GM12878 (cell line): Measurements from ENCODE around the gene USP17L30. TPM values are rescaled to one million over a fixed set of nuclear protein-coding genes. Genes with fewer than 3 reads are reported as not detected.
"Not testable (repeated sequence)": the region's sequence is repeated elsewhere in the genome, so short reads cannot be mapped to it uniquely, and the experiment has no call there.

Experiments
- ATAC-seq: fragments of 200-7000 bp; cut with Tn5 transposase; 3 replicates; pipeline ENCODE4 v1.9.1; 2020; ENCODE audit warnings: mild to moderate bottlenecking, moderate library complexity
- BruUV-seq: library from RNA; stranded (reverse); fragments of 400-500 nt; replicated peaks from 2 replicates; lab custom pipeline; 2021; lab: Mats Ljungman, UMichigan
- CTCF ChIA-PET: fragments of 300-600 bp; sonication (Branson Sonifier 250); formaldehyde crosslinking; extraction: SDS; loops from one replicate; lab custom pipeline; 2021; ENCODE audit warnings: inconsistent platforms; lab: Yijun Ruan, JAX
- POLR2A ChIA-PET: fragments of 350-600 bp; formaldehyde crosslinking; extraction: SDS; loops from one replicate; lab custom pipeline; 2021; ENCODE audit warnings: inconsistent platforms; lab: Charles Lee
- RAD21 ChIA-PET: fragments of 300-600 bp; sonication (Branson Sonifier 250); formaldehyde crosslinking; loops from one replicate; lab custom pipeline; 2023; ENCODE audit warnings: antibody characterized with exemption; ENCODE audit not compliant: unreplicated experiment; lab: Charles Lee
- SMC1A ChIA-PET: fragments of 300-600 bp; sonication (Branson Sonifier 250); formaldehyde crosslinking; loops from one replicate; lab custom pipeline; 2023; ENCODE audit not compliant: unreplicated experiment, uncharacterized antibody; lab: Charles Lee
- DNase-seq: peaks from one replicate; pipeline ENCODE4 v3.0.0-alpha.2; 2011; ENCODE audit warnings: low read depth, low spot score
- FAIRE-seq: peaks from 3 replicates; lab custom pipeline; 2011; peaks lifted over from hg19 to GRCh38; lab: Jason Lieb, UNC
- H2AFZ ChIP-seq: 2 replicates; pipeline ENCODE4 v1.6.0; 2011; ENCODE audit warnings: low read depth, low read length, control low read depth; ENCODE audit not compliant: control insufficient read depth
- H3K27ac ChIP-seq: 2 replicates; pipeline ENCODE4 v1.5.1; 2011; ENCODE audit warnings: control low read depth; ENCODE audit not compliant: control insufficient read depth, insufficient read depth
- H3K27me3 ChIP-seq, 2 experiments: replicated peaks in 1 of 2; 2 replicates each; pipeline versions ENCODE4 v1.6.0 to v1.6.1; 2011; ENCODE audit warnings: low read length in 1 of 2; ENCODE audit not compliant: control insufficient read depth in 2 of 2, insufficient read depth in 2 of 2
- H3K36me3 ChIP-seq, 2 experiments: 2 replicates each; pipeline ENCODE4 v1.5.1; 2011; ENCODE audit warnings: low read length in 1 of 2; ENCODE audit not compliant: control insufficient read depth in 2 of 2, insufficient read depth in 2 of 2
- H3K4me1 ChIP-seq: 2 replicates; pipeline ENCODE4 v1.6.1; 2011; ENCODE audit warnings: mild to moderate bottlenecking, low read length, moderate library complexity, mixed read lengths; ENCODE audit not compliant: control insufficient read depth, insufficient read depth
- H3K4me2 ChIP-seq: 2 replicates; pipeline ENCODE4 v1.6.0; 2011; ENCODE audit warnings: control low read depth; ENCODE audit not compliant: control insufficient read depth, insufficient read depth
- H3K4me3 ChIP-seq: fragments of 200-600 bp; sonication (generic); 2 replicates; pipeline ENCODE4 v1.5.1; 2016
- H3K79me2 ChIP-seq: 2 replicates; pipeline ENCODE4 v1.6.0; 2011; ENCODE audit warnings: low read length; ENCODE audit not compliant: control insufficient read depth, insufficient read depth
- H3K9ac ChIP-seq: 2 replicates; pipeline ENCODE4 v1.8.0; 2011; ENCODE audit warnings: low read length, control low read depth, mixed read lengths; ENCODE audit not compliant: control insufficient read depth, insufficient read depth
- H3K9me3 ChIP-seq: replicated peaks from 3 replicates; pipeline ENCODE4 v1.5.1; 2011; ENCODE audit warnings: mild to moderate bottlenecking, low read length; ENCODE audit not compliant: control insufficient read depth, insufficient read depth
- H4K20me1 ChIP-seq: 2 replicates; pipeline ENCODE4 v1.6.0; 2011; ENCODE audit not compliant: control insufficient read depth, insufficient read depth
- DPF2 ChIP-seq: fragments of 450-650 bp; IDR thresholded peaks from 2 replicates; pipeline ENCODE4 v1.6.1; 2017; ENCODE audit warnings: mild to moderate bottlenecking
- HSF1 ChIP-seq: fragments of 150-350 bp; IDR thresholded peaks from 2 replicates; pipeline ENCODE4 v1.6.1; 2014; ENCODE audit warnings: mild to moderate bottlenecking, low read depth, low read length
- KDM1A ChIP-seq: fragments of 200-600 bp; sonication (generic); IDR thresholded peaks from 2 replicates; pipeline ENCODE4 v1.6.1; 2016; ENCODE audit warnings: borderline replicate concordance
- WGBS: methylation state at CpG from one replicate; pipeline ENCODE4 v1.1.6; 2016; ENCODE audit warnings: low lambda C conversion rate; ENCODE audit not compliant: insufficient replicate concordance, insufficient coverage; ENCODE audit errors: missing lambda C conversion rate; 5-methylcytosine and 5-hydroxymethylcytosine counted together
- in situ Hi-C: fragments of 300-500 bp; cut with MboI; formaldehyde crosslinking; loops from 9 replicates; pipeline ENCODE4 v1.14.3; 2018; ENCODE audit warnings: mixed read lengths
- intact Hi-C: fragments of 100-400 bp; cut with micrococcal nuclease; formaldehyde crosslinking; loops from one replicate; pipeline ENCODE4 v1.14.2; 2022; ENCODE audit not compliant: unreplicated experiment
- polyA plus RNA-seq, 11 experiments: library from polyadenylated mRNA; depleted of rRNA in 4 of 11; unstranded in 6 of 11; stranded (reverse) in 5 of 11; fragments of >200 nt; fragmentation: Nextera tagmentation in 4 of 11; fragmentation: Illumina TruSeq in 1 of 11; extraction: Ambion mirVana in 4 of 11; extraction: Trizol in 1 of 11; gene quantifications; 1 replicate in 1 of 11; 2 replicates in 10 of 11; pipeline versions ENCODE4 v1.2.1 to v1.2.3, GENCODE V29; 2011 to 2016; ENCODE audit warnings: inconsistent platforms in 2 of 11, missing spikeins in 2 of 11, low read depth in 1 of 11
- total RNA-seq, 4 experiments: library from RNA; depleted of rRNA in 3 of 4; stranded (reverse); fragments of >200 nt in 3 of 4; fragmentation: Illumina TruSeq in 1 of 4; extraction: Trizol in 1 of 4; gene quantifications; 2 replicates each; pipeline versions ENCODE4 v1.2.1 to v1.2.3, GENCODE V29; 2013 to 2021
- TF ChIP-seq, protein P1 (sequence below): IDR thresholded peaks from 2 replicates; pipeline ENCODE4 v1.6.1; 2012; ENCODE audit warnings: mild to moderate bottlenecking, low read depth, low read length

USP17L30 gene
- total and polyA plus RNA-seq, 10 of the 15 experiments (the other 5 are each of a cell fraction or from before 2014, with no cell fraction given), result not detected

- TF ChIP-seq, protein P1, sequence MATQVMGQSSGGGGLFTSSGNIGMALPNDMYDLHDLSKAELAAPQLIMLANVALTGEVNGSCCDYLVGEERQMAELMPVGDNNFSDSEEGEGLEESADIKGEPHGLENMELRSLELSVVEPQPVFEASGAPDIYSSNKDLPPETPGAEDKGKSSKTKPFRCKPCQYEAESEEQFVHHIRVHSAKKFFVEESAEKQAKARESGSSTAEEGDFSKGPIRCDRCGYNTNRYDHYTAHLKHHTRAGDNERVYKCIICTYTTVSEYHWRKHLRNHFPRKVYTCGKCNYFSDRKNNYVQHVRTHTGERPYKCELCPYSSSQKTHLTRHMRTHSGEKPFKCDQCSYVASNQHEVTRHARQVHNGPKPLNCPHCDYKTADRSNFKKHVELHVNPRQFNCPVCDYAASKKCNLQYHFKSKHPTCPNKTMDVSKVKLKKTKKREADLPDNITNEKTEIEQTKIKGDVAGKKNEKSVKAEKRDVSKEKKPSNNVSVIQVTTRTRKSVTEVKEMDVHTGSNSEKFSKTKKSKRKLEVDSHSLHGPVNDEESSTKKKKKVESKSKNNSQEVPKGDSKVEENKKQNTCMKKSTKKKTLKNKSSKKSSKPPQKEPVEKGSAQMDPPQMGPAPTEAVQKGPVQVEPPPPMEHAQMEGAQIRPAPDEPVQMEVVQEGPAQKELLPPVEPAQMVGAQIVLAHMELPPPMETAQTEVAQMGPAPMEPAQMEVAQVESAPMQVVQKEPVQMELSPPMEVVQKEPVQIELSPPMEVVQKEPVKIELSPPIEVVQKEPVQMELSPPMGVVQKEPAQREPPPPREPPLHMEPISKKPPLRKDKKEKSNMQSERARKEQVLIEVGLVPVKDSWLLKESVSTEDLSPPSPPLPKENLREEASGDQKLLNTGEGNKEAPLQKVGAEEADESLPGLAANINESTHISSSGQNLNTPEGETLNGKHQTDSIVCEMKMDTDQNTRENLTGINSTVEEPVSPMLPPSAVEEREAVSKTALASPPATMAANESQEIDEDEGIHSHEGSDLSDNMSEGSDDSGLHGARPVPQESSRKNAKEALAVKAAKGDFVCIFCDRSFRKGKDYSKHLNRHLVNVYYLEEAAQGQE, result no peak
- no peak for TF ChIP-seq DPF2
- no peak for TF ChIP-seq KDM1A
- no peak for TF ChIP-seq HSF1
Measured at GRCh38 chr4:9384126-9384525, 21.2 kb downstream of the USP17L30 start (continued).

- H3K4me2 ChIP-seq, in situ Hi-C loops, FAIRE-seq, H2AFZ ChIP-seq, DNase-seq, H3K27me3 ChIP-seq, H4K20me1 ChIP-seq, H3K9ac ChIP-seq, SMC1A ChIA-PET, H3K79me2 ChIP-seq, H3K27ac ChIP-seq, RAD21 ChIA-PET, H3K36me3 ChIP-seq, intact Hi-C loops, H3K9me3 ChIP-seq, H3K4me1 ChIP-seq, ATAC-seq, CTCF ChIA-PET, H3K4me3 ChIP-seq, POLR2A ChIA-PET, BruUV-seq: not testable (repeated sequence)
- WGBS, result 22% methylated on average over 2 of the region's 2 CpGs
Measured at GRCh38 chr4:9389001-9389400, 26.1 kb downstream of the USP17L30 start.

- H3K27me3 ChIP-seq, BruUV-seq, H3K9me3 ChIP-seq, H3K4me2 ChIP-seq, H3K79me2 ChIP-seq, H3K27ac ChIP-seq, POLR2A ChIA-PET, SMC1A ChIA-PET, intact Hi-C loops, RAD21 ChIA-PET, H3K4me1 ChIP-seq, H2AFZ ChIP-seq, H3K4me3 ChIP-seq, H4K20me1 ChIP-seq, ATAC-seq, H3K9ac ChIP-seq, DNase-seq, CTCF ChIA-PET, in situ Hi-C loops, FAIRE-seq, H3K36me3 ChIP-seq: not testable (repeated sequence)
- WGBS, result 43% methylated on average over 2 of the region's 2 CpGs
Measured at GRCh38 chr4:9405774-9406173, 42.8 kb downstream of the USP17L30 start.
